A549 (cell line): ENCODE results near the gene SNAP91. TPM values are rescaled to one million over a fixed set of nuclear protein-coding genes. Genes with fewer than 3 reads are reported as not detected.

Source experiments
- ATAC-seq, 2 experiments: fragments of 200-7000 bp in 1 of 2; fragments of >200 bp in 1 of 2; cut with Nextera tagmentation in 1 of 2; cut with Tn5 transposase in 1 of 2; 3 replicates each; pipeline versions ENCODE4 v1.8.0 to v1.9.1; 2018 to 2020; ENCODE audit warnings: mild to moderate bottlenecking in 1 of 2, moderate library complexity in 1 of 2
- CTCF ChIA-PET: fragments of 300-600 bp; sonication (Branson Sonifier 250); formaldehyde crosslinking; extraction: SDS; loops from one replicate; lab custom pipeline; 2021; ENCODE audit warnings: antibody characterized with exemption, inconsistent platforms; lab: Yijun Ruan, JAX
- POLR2A ChIA-PET: fragments of 350-600 bp; formaldehyde crosslinking; extraction: SDS; loops from one replicate; lab custom pipeline; 2021; ENCODE audit warnings: antibody characterized with exemption, inconsistent platforms; lab: Yijun Ruan, JAX
- DNase-seq, 2 experiments: peaks; one replicate each; pipeline versions ENCODE4 v3.0.0 to v3.0.0-alpha.2; 2011 to 2016; ENCODE audit warnings: low read depth in 1 of 2, low spot score in 1 of 2
- FAIRE-seq: peaks from 2 replicates; lab custom pipeline; 2011; peaks lifted over from hg19 to GRCh38; lab: Jason Lieb, UNC
- H3K27ac ChIP-seq, 2 experiments: fragments of >200 bp; sonication (Bioruptor Twin); formaldehyde crosslinking; 3 replicates each; pipeline ENCODE4 v1.5.1; 2016 to 2017
- H3K4me1 ChIP-seq: fragments of >200 bp; sonication (Bioruptor Twin); formaldehyde crosslinking; 3 replicates; pipeline ENCODE4 v1.6.1; 2016
- H3K4me2 ChIP-seq: fragments of >200 bp; sonication (Bioruptor Twin); formaldehyde crosslinking; 3 replicates; pipeline ENCODE4 v1.6.1; 2016
- H3K4me3 ChIP-seq: fragments of >200 bp; sonication (Bioruptor Twin); formaldehyde crosslinking; 3 replicates; pipeline ENCODE4 v1.5.1; 2016
- H3K9me3 ChIP-seq: fragments of >200 bp; sonication (Bioruptor Twin); formaldehyde crosslinking; 3 replicates; pipeline ENCODE4 v1.6.1; 2016
- BHLHE40 ChIP-seq: IDR thresholded peaks from 2 replicates; pipeline ENCODE4 v1.6.1; 2012; ENCODE audit warnings: low read depth, low read length, inconsistent platforms
- CHD2 ChIP-seq: fragments of 150-350 bp; IDR thresholded peaks from 2 replicates; pipeline ENCODE4 v1.6.1; 2014; ENCODE audit warnings: low read length; ENCODE audit not compliant: partially characterized antibody
- CTCF ChIP-seq: fragments of >200 bp; sonication (Bioruptor Twin); formaldehyde crosslinking; IDR thresholded peaks from 3 replicates; pipeline ENCODE4 v1.5.1; 2016
- ELK1 ChIP-seq: fragments of 150-350 bp; IDR thresholded peaks from 2 replicates; pipeline ENCODE4 v1.6.1; 2014; ENCODE audit warnings: low read depth, mild to moderate bottlenecking, low read length
- EP300 ChIP-seq, 2 experiments: fragments of >200 bp; sonication (Bioruptor Twin); formaldehyde crosslinking; IDR thresholded peaks; 2 replicates in 1 of 2; 3 replicates in 1 of 2; pipeline ENCODE4 v1.6.1; 2016 to 2017
- FOSB ChIP-seq: fragments of 250-450 bp; sonication (Bioruptor Pico); IDR thresholded peaks from 2 replicates; pipeline ENCODE4 v1.5.0; 2020; ENCODE audit warnings: mild to moderate bottlenecking, moderate library complexity
- HDAC2 ChIP-seq: fragments of 200-600 bp; sonication (generic); IDR thresholded peaks from 2 replicates; pipeline ENCODE4 v1.6.1; 2016
- KDM5A ChIP-seq: fragments of 200-600 bp; sonication (generic); IDR thresholded peaks from 2 replicates; pipeline ENCODE4 v1.6.1; 2016; ENCODE audit warnings: antibody characterized with exemption, mild to moderate bottlenecking
- NR3C1 ChIP-seq: fragments of >200 bp; sonication (Bioruptor Twin); formaldehyde crosslinking; IDR thresholded peaks from 3 replicates; pipeline ENCODE4 v1.6.1; 2017
- RAD21 ChIP-seq, 2 experiments: fragments of >200 bp in 1 of 2; sonication (Bioruptor Twin) in 1 of 2; formaldehyde crosslinking in 1 of 2; IDR thresholded peaks in 1 of 2; conservative IDR thresholded peaks in 1 of 2; 2 replicates in 1 of 2; 3 replicates in 1 of 2; pipeline ENCODE4 v1.6.1; 2012 to 2018; ENCODE audit warnings: inconsistent platforms in 1 of 2
- REST ChIP-seq: fragments of 200-600 bp; sonication (generic); IDR thresholded peaks from 2 replicates; pipeline ENCODE4 v1.6.1; 2016; ENCODE audit warnings: antibody characterized with exemption, mild to moderate bottlenecking, moderate library complexity
- RNF2 ChIP-seq: fragments of 200-600 bp; sonication (generic); IDR thresholded peaks from 2 replicates; pipeline ENCODE4 v1.6.1; 2016; ENCODE audit warnings: low read depth, mild to moderate bottlenecking, antibody characterized with exemption, moderate library complexity, borderline replicate concordance
- SMC3 ChIP-seq: fragments of >200 bp; sonication (Bioruptor Twin); formaldehyde crosslinking; IDR thresholded peaks from 3 replicates; pipeline ENCODE4 v1.6.1; 2018; ENCODE audit warnings: inconsistent platforms
- TFCP2L1 ChIP-seq: fragments of 250-450 bp; sonication (Bioruptor Pico); IDR thresholded peaks from 2 replicates; pipeline ENCODE4 v1.5.0; 2021; ENCODE audit warnings: mild to moderate bottlenecking
- USF2 ChIP-seq: fragments of 450-650 bp; IDR thresholded peaks from 2 replicates; pipeline ENCODE4 v1.6.1; 2014; ENCODE audit warnings: antibody characterized with exemption
- ZC3H11A ChIP-seq: fragments of 450-650 bp; IDR thresholded peaks from 2 replicates; pipeline ENCODE4 v1.6.1; 2014; ENCODE audit warnings: antibody characterized with exemption, mild to moderate bottlenecking
- WGBS: methylation state at CpG from one replicate; pipeline ENCODE4 v1.1.6; 2017; ENCODE audit errors: missing lambda C conversion rate; 5-methylcytosine and 5-hydroxymethylcytosine counted together
- polyA plus RNA-seq, 4 experiments: library from polyadenylated mRNA; depleted of rRNA in 3 of 4; stranded (reverse); fragments of >200 nt; fragmentation: RNase III in 1 of 4; extraction: RNeasy Plus Mini Kit Qiagen cat#74134 plus additional on column Dnase treatment in 1 of 4; gene quantifications; 2 replicates in 3 of 4; 3 replicates in 1 of 4; pipeline ENCODE4 v1.2.3, GENCODE V29; 2011 to 2017

SNAP91 gene
- polyA plus RNA-seq, 2 of the 4 experiments (the other 2 are of a cell fraction) = 0.13 to 0.39 TPM

DNA sequence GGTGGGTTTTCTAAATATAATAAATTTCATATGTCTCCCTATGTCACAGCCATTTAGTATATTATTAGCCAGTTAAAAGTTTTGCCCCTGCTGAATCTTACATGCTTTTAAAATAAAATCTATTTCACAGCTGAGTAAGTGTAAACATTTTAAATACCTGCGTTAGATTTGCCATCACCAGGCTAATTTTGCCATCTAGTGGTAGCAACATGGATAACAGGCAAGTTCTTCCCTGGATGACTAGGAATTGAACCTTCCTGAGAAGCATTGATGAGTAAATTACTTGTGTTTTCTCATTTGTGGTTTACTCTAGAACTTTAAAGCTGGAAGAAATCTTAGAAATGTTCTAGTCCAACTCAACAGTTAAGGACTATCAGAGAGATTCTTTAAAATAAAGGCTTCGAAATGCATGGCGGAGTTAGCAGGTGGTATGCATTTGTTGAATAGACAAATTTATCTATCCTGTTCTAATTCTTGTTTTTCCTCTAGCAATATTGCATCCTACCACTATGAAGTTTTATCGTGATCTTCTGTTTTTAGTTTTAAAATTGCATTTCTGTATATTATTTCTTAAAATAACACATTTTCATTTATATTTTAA lies 193.9 kb downstream of the SNAP91 start:
- H3K4me3 ChIP-seq = no peak overlapping the region
- no peak for FAIRE-seq

DNA sequence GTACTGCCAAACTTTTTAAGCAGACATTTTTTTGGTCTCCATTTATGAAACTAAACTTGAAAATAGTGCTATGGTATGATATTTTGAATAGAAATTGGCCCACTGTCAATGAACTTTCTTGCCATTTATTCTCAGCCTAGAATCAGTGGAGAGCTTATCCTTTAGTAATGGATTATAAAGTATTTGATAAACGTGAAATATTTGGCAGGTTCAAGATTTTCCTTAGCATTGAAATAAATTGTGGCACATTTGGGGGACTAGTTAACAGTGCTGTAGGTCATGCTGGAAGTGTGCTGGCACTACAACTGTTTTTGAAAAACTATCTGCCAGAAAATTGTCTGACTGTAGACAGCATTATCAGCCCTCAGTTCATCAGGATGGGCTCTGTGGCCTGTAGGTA lies 194.4 kb downstream of the SNAP91 start:
- no peak for DNase-seq
- no peaks in the 10 kb centered on the region for H3K9me3 ChIP-seq
- no peak for FAIRE-seq
- H3K4me1 ChIP-seq = peaks cover 15% of the 10 kb centered on the region; the same call in 2 of the 3 replicates
- H3K4me2 ChIP-seq = no peak overlapping the region
- no peak overlapping the region for H3K27ac ChIP-seq
- TF ChIP-seq ZC3H11A (no peak), REST (no peak), EP300 (IDR thresholded peaks at IDR 0.05) (no peak), RNF2 (no peak), KDM5A (no peak), RAD21 (conservative IDR thresholded peaks at IDR 0.05 in 1 of 2, IDR thresholded peaks at IDR 0.05 in 1 of 2) (no peak), CTCF (no peak), USF2 (no peak), ELK1 (no peak), CHD2 (no peak), HDAC2 (no peak), TFCP2L1 (CRISPR knock-in tag) (no peak), NR3C1 (no peak), BHLHE40 (no peak)
- ATAC-seq = no peak
- ChIA-PET POLR2A (no interaction called here), CTCF (interaction anchor here (0.7 to 7.9 kb wide), 20 partner anchors 10 to 448 kb away, joined by 3 to 93 read pairs (median 3); partner anchors contain the start of genes DOP1A, ME1 and UBE3D)
- 89% methylated on average over 1 of the region's 1 CpG for WGBS
- no peak overlapping the region for H3K4me3 ChIP-seq

More for the DNA sequence above, 193.9 kb downstream of the SNAP91 start:
- ATAC-seq (peak in 1 of 2 experiments; percentile 32; a peak in 1 of 6 replicates), DNase-seq (peak; percentile 14 to 57)
- CTCF ChIA-PET = interaction anchor here (0.6 to 7.9 kb wide), 19 partner anchors 10 to 1164 kb away, joined by 3 to 93 read pairs (median 4); partner anchors contain the start of genes DOP1A, ME1 and UBE3D
- TF ChIP-seq SMC3 (peak; percentile 69), RAD21 (conservative IDR thresholded peaks at IDR 0.05 in 1 of 2, IDR thresholded peaks at IDR 0.05 in 1 of 2) (peak; percentile 84 to 87), CTCF (peak; percentile 82), FOSB (CRISPR knock-in tag) (no peak)
- Histone ChIP-seq H3K27ac (no peak overlapping the region), H3K4me1 (peaks cover 11% of the 10 kb centered on the region; the same call in 2 of the 3 replicates), H3K4me2 (no peak overlapping the region), H3K9me3 (no peaks in the 10 kb centered on the region)
- POLR2A ChIA-PET = no interaction called here
- WGBS = 14% methylated on average over 4 of the region's 4 CpGs
